Fibroblast of skin of right quadriceps (primary cell): ENCODE measurements around the gene DLX6.
A peak's percentile ranks its signal among the peaks of the same experiment; 100 is the strongest.
"Not testable (repeated sequence)": the region's sequence is repeated elsewhere in the genome, so short reads cannot be mapped to it uniquely, and the experiment has no call there.

Source experiments
- DNase-seq: peaks from one replicate; pipeline ENCODE4 v3.0.0-alpha.2; 2013

DLX6 gene

DNA sequence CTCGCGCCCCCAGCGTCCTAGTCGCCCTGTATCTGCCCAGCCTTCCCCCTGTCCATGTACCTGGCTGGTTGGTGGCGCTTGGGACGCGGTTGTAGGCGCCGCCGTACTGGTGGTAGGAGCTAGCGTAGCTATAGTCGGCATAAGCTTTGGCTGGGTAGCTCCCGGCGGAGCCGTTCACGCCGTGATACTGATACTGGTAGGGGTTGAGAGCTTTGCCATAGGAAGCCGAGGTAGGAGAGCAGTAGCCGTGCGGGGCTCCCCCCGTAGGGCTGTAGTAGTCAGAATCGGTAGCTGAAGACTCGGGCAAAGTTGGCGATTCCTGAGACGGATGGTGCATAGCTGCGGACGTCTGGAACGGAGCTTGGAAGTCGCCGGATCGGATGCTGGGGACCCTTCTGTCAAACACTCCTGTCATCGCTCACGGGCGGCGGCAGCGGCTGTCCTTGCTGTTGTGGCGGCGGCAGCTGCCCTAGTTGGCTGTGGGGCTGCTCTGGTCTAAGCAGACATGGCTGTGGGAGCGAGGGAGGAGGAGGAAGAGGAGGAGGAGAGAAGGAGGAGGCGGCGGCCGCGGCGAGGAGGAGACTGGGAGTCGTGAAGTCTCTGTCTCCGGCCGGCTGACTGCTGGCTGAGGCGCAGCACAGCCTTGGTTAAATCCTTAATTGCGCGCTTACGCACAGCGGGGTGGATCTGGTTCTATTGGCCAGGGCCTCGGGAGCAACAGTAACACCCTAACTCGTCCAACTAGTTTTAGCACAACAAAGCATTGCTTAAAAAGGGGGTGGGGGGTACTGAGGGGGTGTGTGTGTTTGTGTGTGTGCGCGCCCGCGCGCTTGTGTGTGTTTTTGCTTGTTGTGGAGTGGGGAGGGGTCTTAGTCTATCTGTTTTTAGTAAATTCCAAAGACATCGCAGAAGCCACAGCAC is 19.1 kb downstream of the DLX6 start, which contains the start of gene DLX5:
DLX5 (minus strand) TSS at position 623 of the 921 bp plus-strand sequence; CDS start at position 415, 208 bp downstream.
- peak; percentile 47 for DNase-seq

DNA sequence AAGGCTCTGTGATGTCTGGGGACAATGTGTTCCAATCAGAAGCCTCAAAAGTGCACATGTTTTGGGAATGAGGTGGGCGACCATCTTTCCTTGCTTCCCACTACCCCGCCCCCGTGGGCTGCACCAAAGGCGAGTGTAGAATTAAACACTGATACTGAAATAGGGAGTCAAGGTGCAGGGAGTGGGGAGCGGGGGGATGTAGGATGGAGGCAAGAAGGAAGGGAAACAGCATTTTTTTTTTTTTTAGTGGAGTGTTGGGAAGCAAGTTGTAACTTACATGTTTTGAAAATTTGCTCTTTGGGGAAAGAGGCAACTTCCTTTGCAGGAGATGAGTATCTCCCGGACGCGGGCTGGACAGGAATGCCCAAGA is 19.8 kb downstream of the DLX6 start:
- no peak for DNase-seq

DNA sequence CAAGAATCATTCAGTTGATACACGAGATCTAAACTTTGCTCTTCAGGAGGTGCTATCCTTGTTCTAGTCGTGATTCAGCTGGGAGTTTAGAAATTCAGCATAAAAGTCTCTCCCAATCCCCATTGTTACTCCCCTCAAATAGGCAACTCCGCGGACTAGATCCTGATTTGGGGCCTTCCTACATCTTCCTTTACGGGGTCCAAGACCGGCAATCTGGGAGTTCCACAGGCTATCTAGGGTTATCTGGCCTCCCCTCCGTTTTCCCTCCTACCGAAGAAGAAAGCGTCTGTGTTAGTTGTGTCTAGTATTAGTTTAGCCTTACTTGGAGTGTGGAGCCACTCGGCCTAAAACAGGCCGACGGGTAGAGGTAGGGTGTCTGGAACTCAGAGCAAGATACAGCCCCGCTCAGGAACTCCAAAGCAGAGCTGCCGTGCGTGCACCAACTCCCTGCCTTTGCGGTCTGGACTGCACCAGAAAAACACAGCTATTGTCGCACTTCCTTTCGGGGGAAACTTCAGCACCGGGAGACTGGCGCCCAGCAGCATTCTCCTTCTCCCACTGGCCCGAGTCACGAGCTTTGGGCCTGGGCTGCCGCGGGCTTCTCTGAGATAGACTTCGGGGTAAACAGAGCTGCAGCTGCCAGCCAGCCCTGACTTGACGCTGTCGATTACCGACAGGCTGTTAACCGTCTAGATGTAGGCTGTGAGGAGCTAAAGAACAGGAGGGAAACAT is 20.8 kb downstream of the DLX6 start:
- DNase-seq: no peak

DNA sequence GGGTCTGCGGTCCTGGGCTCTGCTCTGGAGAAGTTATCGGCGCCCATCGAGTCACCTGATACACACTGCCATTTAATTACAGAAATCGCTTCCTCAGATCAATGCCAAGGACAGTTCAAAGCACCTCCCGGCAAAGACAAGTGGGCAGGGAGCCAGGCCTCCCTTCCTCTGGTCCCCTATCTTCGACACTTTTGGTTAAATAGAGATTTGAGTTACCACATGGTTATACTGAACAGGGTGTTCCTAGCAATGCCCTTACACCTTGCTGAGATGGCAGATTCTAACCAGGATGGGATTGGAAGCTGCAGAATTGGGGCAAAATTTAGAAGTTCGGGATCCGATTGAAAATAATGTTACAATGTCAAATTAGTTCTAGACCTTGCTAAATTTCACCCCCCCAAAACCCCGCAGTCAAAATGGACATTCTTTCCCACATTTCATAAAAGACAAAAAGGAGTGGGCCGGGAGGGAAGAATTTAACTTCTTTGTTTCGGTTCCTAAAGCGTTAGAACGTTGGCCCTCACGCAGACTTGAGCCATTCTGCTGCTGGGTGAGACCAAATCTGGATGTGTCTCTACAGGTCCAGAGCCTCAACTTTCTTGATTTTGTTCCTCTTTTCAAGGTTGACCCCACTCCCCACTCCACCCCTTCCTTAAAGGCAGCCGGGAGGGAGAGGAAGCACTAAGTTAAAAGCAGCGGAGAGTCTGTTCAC is 21.5 kb downstream of the DLX6 start:
- DNase-seq: no peak

DNA sequence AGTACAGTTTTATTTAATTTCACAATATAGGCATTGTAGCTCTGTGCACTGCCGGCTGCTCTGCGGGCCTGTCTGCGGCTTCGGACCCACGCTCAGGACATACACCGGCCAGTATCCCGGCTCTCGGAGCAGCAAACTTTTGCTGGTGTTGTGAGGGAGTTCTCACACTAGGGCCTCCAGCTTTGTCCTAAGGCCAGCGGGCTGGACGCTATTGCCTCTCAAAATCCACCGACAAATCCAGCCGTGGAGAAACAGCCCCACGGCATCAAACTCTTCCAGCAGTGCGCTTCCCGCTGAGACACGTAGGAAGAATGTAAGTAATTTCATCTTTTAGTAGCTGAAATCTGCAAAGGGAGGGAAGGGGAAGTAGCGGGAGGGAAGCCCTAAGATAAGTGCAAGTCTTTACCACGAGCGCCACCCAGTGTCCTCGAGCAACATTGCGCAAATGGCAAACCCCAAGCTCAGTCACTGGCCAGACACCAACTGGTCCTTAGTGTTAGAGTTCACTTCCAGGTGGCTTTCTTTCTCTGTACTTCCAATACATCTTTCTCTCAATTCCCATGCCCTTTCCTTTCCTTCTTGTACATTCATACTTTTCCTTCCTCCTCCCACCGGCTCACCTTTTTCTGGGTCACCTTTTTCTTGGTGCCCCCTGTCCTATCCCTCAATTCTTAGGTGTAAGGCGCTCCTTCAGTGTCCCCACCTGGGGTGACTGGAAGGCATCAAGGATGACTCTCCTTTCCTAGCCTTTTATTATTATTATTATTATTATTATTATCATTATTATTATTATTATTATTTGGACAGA is 22.3 kb downstream of the DLX6 start:
- DNase-seq: peak; percentile 83

DNA sequence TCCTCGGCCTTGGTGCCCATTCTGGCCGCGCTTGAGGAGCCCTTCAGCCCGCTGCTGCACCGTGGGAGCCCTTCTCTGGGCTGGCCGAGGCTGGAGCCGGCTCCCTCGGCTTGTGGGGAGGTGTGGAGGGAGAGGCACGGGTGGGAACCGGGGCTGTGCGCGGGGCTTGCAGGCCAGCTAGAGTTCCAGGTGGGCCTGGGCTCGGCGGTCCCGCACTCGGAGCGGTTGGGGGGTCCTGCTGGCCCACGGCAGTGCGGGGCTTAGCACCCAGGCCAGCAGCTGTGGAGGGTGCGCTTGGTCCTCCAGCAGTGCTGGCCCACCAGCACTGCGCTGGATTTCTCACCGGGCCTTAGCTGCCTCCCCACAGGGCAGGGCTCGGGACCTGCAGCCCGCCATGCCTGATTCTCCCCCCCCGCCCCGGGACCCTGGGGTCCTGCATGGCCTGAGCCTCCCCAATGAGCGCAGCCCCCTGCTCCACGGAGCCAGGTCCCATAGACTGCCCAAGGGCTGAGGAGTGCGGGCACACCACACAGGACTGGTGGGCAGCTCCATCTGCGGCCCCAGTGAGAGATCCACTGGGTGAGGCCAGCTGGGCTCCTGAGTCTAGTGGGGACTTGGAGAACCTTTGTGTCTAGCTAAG is 29.0 kb downstream of the DLX6 start:
- DNase-seq: not testable (repeated sequence)

DNA sequence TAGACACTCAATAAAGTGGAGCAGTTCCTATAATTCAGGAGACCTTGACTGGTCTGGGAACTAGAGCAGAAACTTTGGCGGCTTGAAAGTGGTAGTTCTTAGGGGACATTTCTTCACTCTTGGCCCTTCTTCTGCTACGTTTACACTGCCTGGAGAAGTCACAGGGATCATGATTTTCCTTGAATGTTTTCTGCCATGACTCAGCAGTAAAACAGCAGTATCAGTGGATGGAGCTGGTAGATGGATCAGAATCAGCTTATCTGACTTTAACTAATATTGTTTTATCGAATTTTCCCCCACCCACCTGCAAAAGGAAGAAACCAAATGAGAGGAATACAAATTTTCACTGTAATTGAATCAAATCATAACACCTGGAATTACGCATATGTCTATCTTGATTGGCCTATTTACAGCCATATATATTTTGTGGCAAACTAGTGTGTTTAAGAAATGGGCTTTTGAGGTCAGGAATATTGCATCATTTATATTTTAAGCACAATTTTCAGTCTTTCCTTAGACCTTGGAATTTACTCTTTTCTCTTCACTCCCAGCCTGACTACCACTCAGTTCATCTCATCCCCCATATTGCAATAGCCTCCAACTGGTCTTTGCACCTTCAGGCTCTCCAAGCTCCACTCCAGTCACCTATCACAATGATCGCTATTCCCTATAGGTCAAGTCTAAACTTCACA is 34.2 kb downstream of the DLX6 start:
- DNase-seq: no peak

DNA sequence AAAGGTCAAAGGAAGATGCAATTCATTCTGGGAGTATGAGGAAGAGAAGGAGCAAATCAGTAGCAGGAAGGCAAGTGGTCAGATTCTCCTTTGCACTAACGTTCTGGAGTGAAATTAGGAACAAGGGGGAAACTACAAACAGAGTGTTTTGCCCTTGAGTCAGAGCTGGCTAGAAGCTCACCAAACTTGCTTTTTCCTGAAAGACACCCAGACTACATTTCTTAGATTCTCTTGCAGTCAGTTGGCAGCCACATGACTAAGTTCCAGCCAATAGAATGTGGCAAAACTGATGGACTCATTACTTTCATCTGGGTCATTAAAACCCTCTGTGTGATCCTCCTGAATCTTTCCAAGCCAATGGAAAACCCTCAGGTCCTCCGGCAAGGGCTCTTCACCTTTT is 37.9 kb downstream of the DLX6 start:
- no peak for DNase-seq
